ENCODE results near the gene LRRC47. TPM values are rescaled to one million over a fixed set of nuclear protein-coding genes. Genes with fewer than 3 reads are reported as not detected.

The LRRC47 gene
- polyA plus RNA-seq, 1 of the 3 experiments (the other 2 are of a cell fraction), result 34.6 TPM

DNA sequence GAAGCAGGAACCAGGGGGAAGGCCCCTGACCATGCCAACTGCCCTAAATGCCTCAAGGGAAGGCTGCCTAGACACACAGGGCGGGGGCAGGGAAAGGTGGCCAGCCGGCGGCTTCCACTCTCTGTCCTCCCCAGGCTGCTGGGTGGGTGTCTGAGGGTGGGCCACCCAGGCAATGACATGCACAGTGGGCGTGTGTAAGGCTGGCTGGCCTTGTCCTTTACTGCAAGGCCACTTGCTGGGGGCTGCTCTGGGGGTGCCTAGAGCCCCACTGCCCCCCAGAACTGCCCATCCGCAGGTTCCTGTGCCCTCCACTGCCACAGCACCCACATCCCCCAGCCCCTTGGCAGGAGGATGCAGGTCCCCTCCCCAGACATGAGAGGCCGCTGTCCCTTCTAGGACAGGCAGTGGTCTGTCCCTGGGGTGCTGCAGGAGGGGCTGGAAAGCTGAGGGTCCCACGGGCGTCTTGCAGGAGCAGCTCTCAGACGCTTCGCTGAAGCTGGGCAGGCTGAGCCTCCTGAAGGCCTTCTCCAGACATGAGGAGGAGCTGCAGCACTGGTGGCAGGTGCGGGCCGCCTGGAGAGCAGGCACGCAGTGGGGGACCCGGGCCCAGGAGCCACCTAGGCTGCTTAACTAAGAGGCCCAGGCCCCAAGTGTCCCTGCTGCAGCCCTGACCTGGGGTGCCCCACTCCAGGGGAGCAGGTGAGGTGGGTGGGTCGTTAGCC lies 34.0 kb downstream of the LRRC47 start:
- no peaks in the 10 kb centered on the region for H3K27me3 ChIP-seq (ENCODE audit: insufficient read depth)

More for the DNA sequence above, 34.0 kb downstream of the LRRC47 start:
- Histone ChIP-seq H3K9me3 (no peaks in the 10 kb centered on the region), H3K9ac (no peak overlapping the region), H3K4me3 (ENCODE audit: low read depth in 2 of 2, low read length in 1 of 2) (no peak overlapping the region), H2AFZ (ENCODE audit: low read depth) (no peak overlapping the region), H3K36me3 (replicated peaks in 1 of 2; ENCODE audit: control insufficient read depth in 1 of 2, insufficient read depth in 2 of 2, low read length in 1 of 2) (no peaks in the 10 kb centered on the region), H4K20me1 (ENCODE audit: insufficient read depth) (no peaks in the 10 kb centered on the region), H3K4me1 (ENCODE audit: control insufficient read depth in 1 of 2, insufficient read depth in 2 of 2, low read depth in 1 of 2, low read length in 1 of 2) (no peaks in the 10 kb centered on the region), H3K27ac (ENCODE audit: low read depth in 2 of 2, low read length in 1 of 2) (no peak overlapping the region), H3K9me2 (no peaks in the 10 kb centered on the region), H3K4me2 (no peak overlapping the region), H3K79me2 (ENCODE audit: insufficient read depth) (no peaks in the 10 kb centered on the region), H3F3A (replicated peaks; ENCODE audit: insufficient read depth) (no peaks in the 10 kb centered on the region)
- TF ChIP-seq JUND (IDR thresholded peaks at IDR 0.05) (no peak), FOXM1 (IDR thresholded peaks at IDR 0.05; ENCODE audit: low read depth) (no peak), NRF1 (IDR thresholded peaks at IDR 0.05; ENCODE audit: low read depth, low read length) (no peak), POLR2AphosphoS5 (IDR thresholded peaks at IDR 0.05; ENCODE audit: low read depth, low read length) (no peak), SMC3 (IDR thresholded peaks at IDR 0.05; ENCODE audit: low read depth, low read length) (no peak), TCF12 (IDR thresholded peaks at IDR 0.05) (no peak), ELF1 (IDR thresholded peaks at IDR 0.05) (no peak), USF1 (IDR thresholded peaks at IDR 0.05; ENCODE audit: borderline replicate concordance, low read depth) (no peak), CHD2 (IDR thresholded peaks at IDR 0.05; ENCODE audit: low read length, partially characterized antibody) (no peak), USF2 (IDR thresholded peaks at IDR 0.05; ENCODE audit: borderline replicate concordance, low read depth, low read length) (no peak), NFIC (IDR thresholded peaks at IDR 0.05; ENCODE audit: borderline replicate concordance) (no peak), MXI1 (IDR thresholded peaks at IDR 0.05; ENCODE audit: low read depth, low read length) (no peak), SIN3A (IDR thresholded peaks at IDR 0.05; ENCODE audit: borderline replicate concordance, low read depth, low read length) (no peak), RAD21 (IDR thresholded peaks at IDR 0.05; ENCODE audit: low read length) (no peak), RFX5 (IDR thresholded peaks at IDR 0.05; ENCODE audit: low read length) (no peak)
- TF ChIP-seq, protein P1, sequence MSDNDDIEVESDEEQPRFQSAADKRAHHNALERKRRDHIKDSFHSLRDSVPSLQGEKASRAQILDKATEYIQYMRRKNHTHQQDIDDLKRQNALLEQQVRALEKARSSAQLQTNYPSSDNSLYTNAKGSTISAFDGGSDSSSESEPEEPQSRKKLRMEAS (IDR thresholded peaks at IDR 0.05; ENCODE audit: low read depth), result no peak
- TF ChIP-seq, protein P2, sequence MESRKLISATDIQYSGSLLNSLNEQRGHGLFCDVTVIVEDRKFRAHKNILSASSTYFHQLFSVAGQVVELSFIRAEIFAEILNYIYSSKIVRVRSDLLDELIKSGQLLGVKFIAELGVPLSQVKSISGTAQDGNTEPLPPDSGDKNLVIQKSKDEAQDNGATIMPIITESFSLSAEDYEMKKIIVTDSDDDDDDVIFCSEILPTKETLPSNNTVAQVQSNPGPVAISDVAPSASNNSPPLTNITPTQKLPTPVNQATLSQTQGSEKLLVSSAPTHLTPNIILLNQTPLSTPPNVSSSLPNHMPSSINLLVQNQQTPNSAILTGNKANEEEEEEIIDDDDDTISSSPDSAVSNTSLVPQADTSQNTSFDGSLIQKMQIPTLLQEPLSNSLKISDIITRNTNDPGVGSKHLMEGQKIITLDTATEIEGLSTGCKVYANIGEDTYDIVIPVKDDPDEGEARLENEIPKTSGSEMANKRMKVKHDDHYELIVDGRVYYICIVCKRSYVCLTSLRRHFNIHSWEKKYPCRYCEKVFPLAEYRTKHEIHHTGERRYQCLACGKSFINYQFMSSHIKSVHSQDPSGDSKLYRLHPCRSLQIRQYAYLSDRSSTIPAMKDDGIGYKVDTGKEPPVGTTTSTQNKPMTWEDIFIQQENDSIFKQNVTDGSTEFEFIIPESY (IDR thresholded peaks at IDR 0.05; ENCODE audit: borderline replicate concordance, low read depth), result no peak
- ChIA-PET CTCF (interaction anchor here (1.3 to 1.5 kb wide), 2 partner anchors 38 to 309 kb away, joined by 5 to 7 read pairs; no protein-coding TSS in a partner anchor), POLR2A (no interaction called here)
- 50% methylated on average over 2 of the region's 15 CpGs for WGBS (ENCODE audit: low lambda C conversion rate)
- DNase-seq, result no peak

All from SK-N-SH (cell line).